GM18508 (cell line): ENCODE results near the gene FNDC3B.

Experiments
- ATAC-seq: cut with Tn5 transposase; IDR thresholded peaks from one replicate; pipeline ENCODE4 v1.9.1; 2021; ENCODE audit warnings: moderate number of reproducible peaks; ENCODE audit not compliant: insufficient read depth, unreplicated experiment

Gene FNDC3B

DNA sequence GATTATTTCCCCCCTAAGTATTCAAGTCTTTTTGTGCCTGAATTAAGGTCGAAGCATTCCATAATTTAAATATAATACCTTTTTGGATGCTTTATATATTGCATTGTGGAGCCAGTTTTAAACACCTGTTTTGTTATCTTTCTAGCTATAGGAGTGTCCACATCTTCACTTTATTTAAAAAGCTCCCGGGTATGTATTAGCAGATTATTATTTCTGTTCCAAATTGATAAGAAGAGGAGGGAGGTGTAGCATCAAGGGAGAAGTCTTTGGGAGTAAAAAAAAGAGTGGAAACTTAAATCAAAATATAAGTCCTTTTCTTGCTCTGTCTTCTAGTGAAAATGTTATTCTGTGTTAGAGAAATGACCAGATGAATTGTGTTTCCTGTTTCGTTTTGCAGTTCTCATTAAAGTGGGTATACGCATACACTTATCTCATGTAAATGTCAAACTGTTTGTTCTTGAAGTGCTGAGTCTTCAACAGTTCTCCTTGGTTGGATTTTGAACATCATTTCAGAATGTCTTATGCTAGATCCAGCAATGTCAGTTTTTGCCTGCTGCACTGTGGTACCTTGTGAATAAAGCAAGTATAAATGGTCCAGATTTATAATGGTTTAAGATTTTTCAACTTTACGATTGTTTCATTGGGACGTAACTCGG, 105.8 kb downstream of the FNDC3B start:
- ATAC-seq, result peak; percentile 38

DNA sequence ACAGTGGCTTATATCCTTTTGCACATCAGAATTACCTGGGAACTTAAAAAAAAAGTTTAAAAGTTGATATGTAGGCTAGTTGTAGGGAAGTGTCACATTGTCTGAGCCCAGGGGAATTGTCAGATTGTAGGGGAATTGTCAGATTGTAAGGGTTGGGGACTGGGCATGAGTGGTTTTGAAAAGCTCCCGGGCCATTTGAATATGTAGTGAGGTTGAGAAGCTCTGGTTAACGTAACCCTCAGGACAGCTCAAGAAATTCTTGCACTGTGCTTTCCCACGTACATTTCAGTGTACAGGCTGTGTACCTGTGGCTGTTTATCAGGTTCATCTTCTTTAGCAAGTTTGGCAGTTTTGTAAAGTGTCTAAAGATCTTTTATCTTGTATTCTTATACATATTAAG, 107.0 kb downstream of the FNDC3B start:
- ATAC-seq, result no peak

DNA sequence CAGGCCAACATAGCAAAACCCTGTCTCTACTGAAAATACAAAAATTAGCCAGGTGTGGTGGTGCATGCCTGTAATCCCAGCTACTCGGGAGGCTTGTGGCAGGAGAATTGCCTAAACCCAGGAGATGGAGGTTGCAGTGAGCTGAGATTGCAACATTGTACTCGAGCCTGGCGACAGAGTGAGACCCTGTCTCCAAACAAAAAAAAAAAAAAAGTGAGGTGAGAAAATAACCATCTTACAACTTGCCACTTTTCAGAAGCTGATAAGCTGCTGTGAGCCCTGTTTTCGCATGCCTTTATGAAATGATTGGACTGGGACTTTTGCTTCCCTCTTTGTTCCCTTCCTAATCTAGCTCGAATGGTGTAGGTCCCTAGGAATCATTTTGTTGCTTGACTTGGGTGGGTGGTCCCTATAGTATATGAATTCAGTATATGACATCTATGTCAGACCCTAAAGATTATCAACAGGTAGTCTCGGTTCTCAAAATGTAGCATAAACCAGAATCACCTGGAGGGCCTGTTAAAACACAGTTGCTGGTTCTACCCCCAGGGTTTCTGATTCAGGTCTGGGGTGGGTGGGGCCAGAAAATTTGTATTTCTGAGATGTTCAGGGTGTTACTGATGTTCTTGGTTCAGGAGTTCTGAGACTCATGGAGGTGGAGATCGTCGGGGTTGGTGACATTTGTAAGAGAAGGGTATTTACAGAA, 107.9 kb downstream of the FNDC3B start:
- ATAC-seq, result no peak

DNA sequence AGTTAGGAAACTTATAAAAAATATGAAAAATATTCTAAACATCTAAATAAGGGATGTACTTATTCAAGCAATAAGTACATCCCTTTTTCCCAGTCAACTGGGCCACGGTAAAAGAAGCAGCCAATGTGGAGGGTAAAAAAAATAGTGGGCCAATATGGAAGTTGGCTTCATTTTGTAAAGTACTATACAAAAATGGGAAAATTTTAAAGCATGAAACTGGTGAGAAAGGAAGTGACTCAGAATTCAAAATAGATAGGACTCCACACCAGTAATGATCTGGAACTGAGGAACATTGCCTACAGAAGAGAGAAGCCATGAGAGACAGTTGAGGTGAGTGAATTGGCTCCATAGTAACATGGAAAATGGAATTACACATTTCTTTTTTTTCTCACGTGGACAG, 108.9 kb downstream of the FNDC3B start:
- ATAC-seq, result no peak

DNA sequence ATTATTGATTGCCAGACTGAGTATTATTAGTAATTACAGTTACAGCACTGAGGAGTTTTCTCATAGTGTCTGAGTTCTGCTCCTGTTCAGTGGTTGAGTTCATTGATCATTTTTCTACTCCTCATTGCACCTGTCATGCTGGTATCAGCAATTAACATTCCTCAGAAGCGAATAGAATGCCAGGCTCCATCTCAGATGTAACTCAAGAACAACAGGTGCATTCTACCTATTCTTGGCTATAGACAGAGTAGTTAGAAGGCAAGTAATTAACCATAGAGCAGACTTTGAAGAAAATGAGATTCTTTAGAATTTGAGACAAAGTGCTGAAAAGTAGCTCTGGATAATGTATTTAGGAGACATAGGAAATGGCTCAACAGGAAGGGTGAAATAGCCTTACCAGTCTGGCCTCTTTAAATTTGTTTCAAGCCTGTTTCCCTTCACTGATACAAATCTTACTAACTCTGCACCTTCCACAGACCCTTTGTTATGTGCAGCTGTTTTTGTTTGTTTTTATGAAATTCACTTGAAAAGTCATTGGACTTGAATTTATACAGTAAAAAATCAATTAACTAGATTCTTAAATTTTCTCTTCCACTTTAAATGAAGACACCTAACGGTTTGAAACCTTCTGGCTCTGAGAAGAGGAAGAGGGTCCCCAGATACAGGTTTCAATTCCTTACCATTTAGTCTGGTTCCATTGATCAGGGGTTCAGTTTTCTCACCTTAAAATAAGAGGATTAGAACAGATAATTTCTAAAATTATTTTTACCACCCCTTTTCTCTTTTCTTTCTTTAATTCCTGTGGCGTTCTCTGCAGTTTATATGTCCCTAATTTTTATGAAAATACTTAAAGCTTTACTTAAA, 109.6 kb downstream of the FNDC3B start:
- no peak for ATAC-seq

DNA sequence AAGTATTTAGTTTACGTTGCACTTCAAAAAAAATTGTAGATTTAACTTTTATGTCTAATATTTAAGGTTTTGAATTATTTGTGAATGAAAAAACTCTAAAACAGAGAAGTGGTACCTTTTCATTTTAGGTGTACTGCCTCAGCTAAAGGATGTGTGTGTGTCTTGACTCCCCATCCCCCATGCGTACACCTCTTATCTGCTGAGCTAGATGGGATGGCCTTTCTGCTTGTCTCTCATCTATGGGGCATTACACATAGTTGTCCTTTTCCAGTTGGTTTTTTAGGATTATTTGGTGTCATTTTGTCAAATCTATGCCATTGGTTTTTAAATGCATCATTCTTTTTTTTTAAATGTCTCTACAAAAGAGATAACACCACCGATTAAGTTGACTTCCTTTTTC, 110.9 kb downstream of the FNDC3B start:
- ATAC-seq, result no peak

DNA sequence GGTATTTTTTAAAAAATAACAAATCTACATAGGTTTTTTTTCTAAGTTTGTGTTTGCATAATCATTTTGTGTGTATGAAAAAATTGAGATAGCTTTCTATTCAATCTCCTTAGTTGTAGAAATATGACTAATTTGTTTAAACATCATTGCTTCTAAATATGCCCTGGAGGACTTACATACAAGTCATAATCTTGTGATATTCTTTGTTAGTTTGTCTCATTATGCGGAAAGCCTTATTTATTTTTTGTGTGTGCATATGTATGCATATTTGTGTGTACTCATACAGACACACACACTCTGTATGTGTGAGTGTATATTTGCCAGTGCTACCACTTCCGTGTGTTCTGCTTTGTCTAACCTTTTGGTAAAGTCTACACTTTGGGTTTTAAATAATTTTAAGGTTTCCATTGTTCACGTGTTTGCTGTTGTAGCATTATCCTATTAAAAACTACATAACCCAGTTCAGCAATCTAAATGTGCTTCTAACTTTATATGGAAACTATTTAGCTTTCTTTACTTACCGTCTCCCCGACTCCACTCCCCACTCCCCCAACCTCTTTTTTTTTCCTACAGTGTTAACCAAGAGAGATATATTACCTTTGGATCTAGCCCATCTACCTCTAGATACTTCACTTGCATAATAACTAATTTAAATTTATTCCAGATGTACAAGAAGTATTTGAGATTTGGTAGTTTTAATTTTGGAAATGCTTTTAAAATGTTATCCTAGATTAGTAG, 111.7 kb downstream of the FNDC3B start:
- ATAC-seq, result no peak

DNA sequence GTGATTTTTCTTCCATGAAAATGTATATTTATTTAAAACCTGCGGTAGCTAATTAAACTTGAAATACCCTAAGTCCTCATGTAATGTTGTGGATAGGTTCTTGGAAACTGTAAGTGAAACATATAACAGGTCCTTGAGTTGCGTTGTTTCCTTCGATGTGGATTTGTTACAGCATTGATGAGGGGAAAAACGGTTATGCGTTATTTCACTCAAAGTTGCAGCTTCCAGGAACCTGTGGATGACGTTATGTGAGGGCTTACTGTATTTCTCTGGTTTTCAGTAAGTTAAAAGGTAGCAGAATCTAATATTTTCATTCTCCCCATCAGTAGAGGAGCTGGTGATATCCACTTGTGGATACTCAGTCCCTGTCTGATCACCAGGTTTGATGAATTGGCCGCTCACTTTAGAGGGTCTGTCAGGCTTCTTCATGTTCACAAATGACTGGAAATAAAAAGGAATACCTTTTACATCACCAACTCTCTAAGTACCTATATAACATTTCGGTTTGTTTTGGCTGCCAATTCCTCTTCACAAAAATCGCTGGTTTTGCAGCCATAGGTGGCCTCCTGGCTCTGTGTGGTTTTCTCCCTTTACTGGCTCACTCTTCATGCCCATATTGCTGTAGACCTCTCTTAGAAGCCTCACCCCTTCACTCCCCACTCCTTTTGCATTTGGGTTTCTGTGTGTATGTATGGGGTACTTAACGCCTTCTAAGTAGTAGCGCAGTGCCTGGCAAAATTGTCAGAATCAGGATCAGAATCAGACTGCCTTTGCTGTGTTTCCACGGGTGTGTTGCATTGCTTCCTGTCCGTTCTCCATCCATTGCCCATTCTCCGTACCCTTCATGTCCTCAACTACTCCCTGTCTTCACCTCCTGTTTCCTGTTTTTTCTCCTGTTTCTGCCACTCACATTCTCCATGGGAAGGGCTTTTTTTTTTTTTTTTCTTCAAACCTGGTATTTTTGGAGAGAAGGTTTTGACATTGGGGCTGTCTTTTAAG, 112.6 kb downstream of the FNDC3B start:
- ATAC-seq, result no peak

DNA sequence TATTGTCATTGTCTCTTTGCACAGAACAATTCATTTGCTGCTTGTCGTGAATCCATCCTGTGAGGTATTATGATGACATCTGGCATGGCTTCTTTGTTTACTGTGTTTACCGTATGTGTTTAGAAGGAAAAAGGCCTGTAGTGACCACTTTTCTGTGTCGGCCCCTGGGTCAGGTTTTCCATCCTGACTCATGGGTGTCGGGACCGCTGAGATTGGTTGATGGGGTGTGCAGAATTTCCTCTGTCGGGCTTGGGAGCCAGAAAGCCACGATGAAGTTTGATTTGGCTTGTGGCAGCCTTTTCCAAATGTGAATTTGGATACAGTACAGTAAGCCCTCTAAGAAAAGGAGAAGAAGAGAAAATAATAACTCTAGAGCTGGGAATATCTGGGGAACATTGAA, 113.5 kb downstream of the FNDC3B start:
- no peak for ATAC-seq

DNA sequence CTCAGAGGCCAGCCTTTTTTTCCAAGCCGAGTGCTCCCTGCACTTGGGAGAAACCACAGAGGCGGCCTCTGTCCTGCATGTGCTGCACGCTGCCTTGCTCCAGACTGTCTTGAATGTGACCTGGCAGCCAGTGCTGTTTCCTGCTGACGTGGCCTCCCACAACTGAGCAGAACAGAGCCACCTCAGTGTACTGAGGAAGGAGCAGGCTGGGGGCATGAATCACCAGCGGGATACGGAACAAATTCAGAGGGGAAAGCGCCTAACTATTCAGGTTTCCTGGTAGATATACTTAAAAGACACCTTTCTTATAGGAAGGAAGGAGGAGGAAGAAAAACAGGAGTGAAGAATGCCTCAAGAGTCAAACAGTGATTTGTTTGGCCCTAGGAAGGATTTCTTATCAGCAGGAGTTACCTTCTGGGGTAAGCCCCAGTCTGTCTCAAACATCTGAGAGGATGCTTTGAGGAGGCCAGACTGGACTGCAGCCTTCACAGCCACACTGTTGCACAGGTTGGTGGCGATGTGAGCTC, 114.0 kb downstream of the FNDC3B start:
- no peak for ATAC-seq

DNA sequence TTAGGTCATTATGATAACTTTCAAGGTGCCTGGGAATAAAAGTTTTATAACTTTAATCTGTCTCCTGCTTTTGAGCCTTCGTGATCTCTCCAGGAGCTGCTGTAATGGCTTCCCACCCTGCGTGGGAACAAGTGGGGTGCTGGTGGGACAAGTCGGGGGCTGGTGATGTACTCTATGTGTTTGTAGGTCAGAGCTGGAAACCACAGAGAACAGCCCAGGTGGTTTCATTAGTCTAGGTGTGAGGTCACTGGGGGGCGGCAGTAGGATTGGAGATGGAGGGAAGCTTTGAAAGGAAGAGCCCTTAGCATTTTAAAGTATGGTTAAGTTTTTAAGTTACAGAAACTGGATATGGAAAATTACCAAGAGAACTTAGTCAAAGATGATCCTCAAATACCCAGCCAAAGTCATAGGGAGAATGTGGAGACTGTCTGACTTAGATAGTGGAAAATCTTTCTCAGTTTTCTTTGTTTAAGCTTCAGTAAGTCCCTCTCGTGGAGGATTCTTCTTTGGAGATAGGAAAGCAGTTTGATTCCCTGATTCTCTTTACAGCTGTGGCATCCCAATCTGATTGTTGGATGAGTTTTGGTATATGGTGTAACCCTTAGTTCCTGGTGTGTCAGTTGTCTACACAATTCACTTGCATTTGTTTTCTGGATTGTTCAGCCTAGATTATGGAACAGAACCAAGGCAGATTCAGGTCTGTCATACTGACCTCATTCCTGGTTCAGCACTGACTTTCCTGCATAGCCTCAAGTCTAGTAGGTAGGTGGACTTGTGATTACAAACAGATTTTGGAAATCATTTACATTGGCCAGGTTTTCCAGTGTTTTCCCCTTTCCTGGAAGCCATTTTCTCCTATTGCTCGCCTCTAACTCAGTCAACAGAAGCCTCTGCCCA, 115.6 kb downstream of the FNDC3B start:
- no peak for ATAC-seq

DNA sequence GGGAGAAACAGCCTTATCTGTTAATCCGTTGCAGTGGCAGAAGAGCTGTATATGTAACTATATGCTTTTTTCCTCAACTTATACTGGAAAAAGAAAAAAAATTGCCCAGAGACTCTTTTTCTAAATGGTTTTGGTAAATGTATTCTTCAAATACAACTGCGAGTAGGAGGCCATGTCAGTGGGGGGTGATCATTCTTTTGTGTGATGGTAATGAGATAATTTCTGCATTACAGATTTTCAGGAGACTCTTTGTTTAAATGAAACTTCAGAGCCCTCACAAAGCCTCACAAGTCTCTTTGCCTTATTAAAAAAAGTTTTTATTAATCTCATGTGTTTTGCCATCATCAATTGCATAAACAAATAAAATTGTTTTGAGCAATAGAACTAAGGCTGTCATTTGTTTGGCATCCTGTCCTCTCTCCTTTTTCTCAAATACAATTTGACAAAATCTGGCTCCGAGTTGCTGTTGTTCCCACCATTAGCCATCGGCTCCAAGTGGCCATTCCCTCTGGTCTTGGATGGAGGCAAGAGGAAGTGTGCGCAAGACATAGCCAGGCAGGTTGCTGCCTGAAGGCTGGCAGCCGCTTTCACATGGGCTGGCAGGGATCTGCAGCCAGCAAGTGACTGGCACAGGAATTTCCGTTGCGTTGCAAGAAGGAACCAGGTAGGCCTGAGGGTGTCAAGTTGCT, 116.7 kb downstream of the FNDC3B start:
- no peak for ATAC-seq

DNA sequence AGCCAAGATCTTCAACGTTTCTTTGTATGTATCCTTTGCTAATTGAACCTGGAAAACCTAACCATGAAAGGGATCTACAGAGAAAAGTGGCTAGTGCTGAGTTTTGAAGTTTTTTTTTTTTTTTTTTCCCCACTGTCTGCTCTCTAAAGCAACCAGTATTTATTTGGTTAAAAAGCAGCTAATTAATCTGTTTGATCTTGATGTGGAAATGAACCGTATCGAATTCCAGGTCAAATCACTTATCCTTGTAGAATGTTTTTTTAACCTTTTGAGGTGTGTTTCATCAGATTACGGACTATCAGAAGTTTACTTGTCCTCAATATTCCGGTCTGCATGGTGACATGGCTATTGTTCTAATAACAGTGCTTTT, 117.2 kb downstream of the FNDC3B start:
- no peak for ATAC-seq

DNA sequence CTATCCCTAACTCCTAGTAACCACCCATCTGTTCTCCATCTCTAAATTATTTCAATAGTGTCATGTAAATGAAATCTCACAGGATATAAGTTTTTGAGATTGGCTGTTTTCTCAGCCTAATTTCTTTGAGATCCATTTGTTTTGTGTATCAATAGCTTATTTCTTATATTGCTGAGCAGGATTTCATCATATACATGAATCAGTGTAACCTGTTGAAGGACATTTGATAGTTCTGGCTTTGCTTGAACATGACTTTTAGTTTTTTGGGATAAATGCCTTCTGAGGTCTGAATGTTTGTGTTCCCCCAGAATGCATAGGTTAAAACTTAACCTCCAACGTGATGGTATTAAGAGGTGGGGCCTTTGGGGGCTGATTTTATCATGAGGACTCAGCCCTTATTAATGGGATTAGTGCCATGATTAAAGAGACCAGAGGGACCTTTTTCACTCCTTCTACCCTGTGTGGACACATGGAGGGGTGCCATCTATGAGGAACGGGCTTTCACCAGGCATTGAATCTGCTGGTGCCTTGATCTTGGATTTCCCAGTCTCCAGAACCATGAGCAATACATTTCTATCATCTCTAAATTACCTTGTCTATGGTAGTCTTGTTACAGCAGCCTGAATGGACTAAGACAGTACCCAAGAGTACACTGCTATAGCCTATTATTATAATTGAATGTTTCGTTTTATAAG, 118.3 kb downstream of the FNDC3B start:
- no peak for ATAC-seq

DNA sequence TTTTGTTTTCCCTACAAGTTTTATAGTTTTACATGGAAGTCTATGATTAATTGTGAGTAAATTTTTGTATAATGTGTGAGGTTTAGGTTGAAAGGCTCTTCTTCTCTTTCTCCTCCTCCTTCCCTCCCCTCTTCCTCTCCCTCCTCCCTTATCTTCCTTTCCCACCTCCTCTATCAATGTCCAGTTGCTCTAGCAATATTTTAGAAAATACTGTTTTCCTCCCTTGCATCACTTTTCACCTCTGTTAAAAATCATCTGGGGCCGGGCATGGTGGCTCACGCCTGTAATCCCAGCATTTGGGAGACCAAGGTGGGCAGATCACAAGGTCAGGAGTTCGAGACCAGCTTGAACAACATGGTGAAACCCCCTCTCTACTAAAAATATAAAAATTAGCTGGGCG, 119.4 kb downstream of the FNDC3B start:
- no peak for ATAC-seq

DNA sequence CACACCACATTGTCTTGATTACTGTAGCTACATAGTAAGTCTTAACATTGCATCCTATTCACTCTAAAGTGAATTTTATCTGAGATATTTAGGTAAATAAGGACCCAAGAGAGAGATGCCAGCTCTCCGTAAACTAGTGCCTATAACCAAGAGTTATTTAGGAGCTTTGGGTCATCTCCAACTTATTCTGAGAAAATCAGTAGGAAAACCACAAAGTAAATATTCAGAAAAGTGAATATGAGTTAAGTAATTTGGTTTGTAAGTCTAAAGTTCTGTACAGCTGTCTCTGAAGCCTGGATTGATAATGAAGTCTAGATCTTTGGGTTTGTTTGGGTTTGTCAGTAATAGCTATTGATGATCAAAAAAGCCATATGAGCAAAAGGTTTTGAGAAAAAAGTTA, 120.0 kb downstream of the FNDC3B start:
- no peak for ATAC-seq

DNA sequence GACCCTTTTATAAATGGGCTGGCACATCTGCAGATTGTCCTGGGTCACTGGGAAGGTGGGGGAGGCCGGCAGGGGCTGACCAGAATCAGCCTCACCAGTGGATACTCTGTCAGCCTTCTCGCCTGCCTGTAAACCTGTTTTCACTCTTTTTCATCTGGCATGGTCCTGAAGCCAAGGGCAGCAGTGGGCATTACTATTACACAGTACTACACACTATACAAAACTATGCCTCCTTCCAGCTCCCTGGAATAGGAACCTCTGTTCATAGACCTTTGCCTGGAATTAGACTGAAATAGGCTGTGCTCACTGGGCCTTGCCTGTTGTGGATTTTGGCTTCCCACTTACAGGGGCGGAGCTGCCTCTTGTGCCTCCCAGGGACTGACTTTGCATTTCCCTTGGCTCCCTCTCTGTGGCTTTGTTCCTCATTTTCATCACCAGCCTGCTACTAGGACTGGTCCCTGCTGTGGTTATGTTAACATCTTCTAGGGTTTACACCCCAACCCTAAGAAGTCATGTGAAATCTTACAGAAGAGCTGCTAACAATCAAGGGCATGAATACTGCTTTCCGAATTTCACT, 120.7 kb downstream of the FNDC3B start:
- no peak for ATAC-seq
